Stimulated activated CD4-positive, alpha-beta T cell treated with anti-CD3 and anti-CD28 coated beads, Interleukin-1b, Interleukin-23, amount 100 ng/mL, for 24 hours (primary cell): Measurements from ENCODE around the gene FCRL5.
A peak's percentile ranks its signal among the peaks of the same experiment; 100 is the strongest.
"Not testable (repeated sequence)": the region's sequence is repeated elsewhere in the genome, so short reads cannot be mapped to it uniquely, and the experiment has no call there.

Experiments
- DNase-seq, 4 experiments: peaks; one replicate each; pipeline ENCODE4 v3.0.0-alpha.2; 2020; ENCODE audit warnings: low read depth in 4 of 4, low spot score in 1 of 4

FCRL5 gene

GRCh38 chr1:157490467-157491165 lies 61.7 kb downstream of the FCRL5 start:
- DNase-seq: peak in 3 of 4 experiments; percentile 33 to 57 (median 35)

- DNase-seq: no peak
Measured at GRCh38 chr1:157488156-157488555, 64.2 kb downstream of the FCRL5 start.

GRCh38 chr1:157487504-157487903 lies 64.8 kb downstream of the FCRL5 start:
- DNase-seq: no peak

- no peak for DNase-seq
Measured at GRCh38 chr1:157487096-157487495, 65.2 kb downstream of the FCRL5 start.

GRCh38 chr1:157486400-157486799 lies 65.9 kb downstream of the FCRL5 start:
- not testable (repeated sequence) for DNase-seq

- no peak for DNase-seq
Measured at GRCh38 chr1:157485793-157486192, 66.5 kb downstream of the FCRL5 start.

- DNase-seq: no peak
Measured at GRCh38 chr1:157484573-157484972, 67.7 kb downstream of the FCRL5 start.

GRCh38 chr1:157483635-157484034 lies 68.7 kb downstream of the FCRL5 start:
- no peak for DNase-seq

- DNase-seq: no peak
Measured at GRCh38 chr1:157482717-157483116, 69.6 kb downstream of the FCRL5 start.

- no peak for DNase-seq
Measured at GRCh38 chr1:157482174-157482573, 70.1 kb downstream of the FCRL5 start.

- DNase-seq: no peak
Measured at GRCh38 chr1:157478030-157478429, 74.3 kb downstream of the FCRL5 start.

- no peak for DNase-seq
Measured at GRCh38 chr1:157477419-157477818, 74.9 kb downstream of the FCRL5 start.

GRCh38 chr1:157472959-157473358 lies 79.4 kb downstream of the FCRL5 start:
- DNase-seq: no peak

GRCh38 chr1:157472056-157472701 lies 80.1 kb downstream of the FCRL5 start:
- DNase-seq: no peak

- DNase-seq: no peak
Measured at GRCh38 chr1:157471531-157471930, 80.8 kb downstream of the FCRL5 start.

- no peak for DNase-seq
Measured at GRCh38 chr1:157469752-157470675, 82.3 kb downstream of the FCRL5 start.

- no peak for DNase-seq
Measured at GRCh38 chr1:157469300-157469699, 83.0 kb downstream of the FCRL5 start.

- DNase-seq: no peak
Measured at GRCh38 chr1:157466011-157466410, 86.3 kb downstream of the FCRL5 start.
